BLaER1 (cell line): ENCODE results near the gene MS4A13.
"Not testable (repeated sequence)": the region's sequence is repeated elsewhere in the genome, so short reads cannot be mapped to it uniquely, and the experiment has no call there.

ENCODE experiments used
- H3K27ac ChIP-seq: shearing (Covaris generic); formaldehyde crosslinking; 2 replicates; pipeline ENCODE4 v1.8.1; 2022
- H3K27me3 ChIP-seq: shearing (Covaris generic); formaldehyde crosslinking; 2 replicates; pipeline ENCODE4 v1.8.1; 2022
- H3K36me3 ChIP-seq: shearing (Covaris generic); formaldehyde crosslinking; 2 replicates; pipeline ENCODE4 v1.8.1; 2022
- H3K4me1 ChIP-seq: shearing (Covaris generic); formaldehyde crosslinking; 2 replicates; pipeline ENCODE4 v1.8.1; 2022
- H3K4me2 ChIP-seq: shearing (Covaris generic); formaldehyde crosslinking; 2 replicates; pipeline ENCODE4 v1.8.1; 2022
- H3K4me3 ChIP-seq: shearing (Covaris generic); formaldehyde crosslinking; 2 replicates; pipeline ENCODE4 v1.8.1; 2022
- H3K9ac ChIP-seq: shearing (Covaris generic); formaldehyde crosslinking; 2 replicates; pipeline ENCODE4 v1.8.1; 2022
- H3K9me3 ChIP-seq: shearing (Covaris generic); formaldehyde crosslinking; 2 replicates; pipeline ENCODE4 v1.8.1; 2022
- H4K20me1 ChIP-seq: shearing (Covaris generic); formaldehyde crosslinking; 2 replicates; pipeline ENCODE4 v1.8.1; 2022
- Cebpa-rat ChIP-seq: shearing (Covaris generic); IDR thresholded peaks from 2 replicates; pipeline ENCODE4 v1.8.1; 2022

Gene MS4A13

DNA sequence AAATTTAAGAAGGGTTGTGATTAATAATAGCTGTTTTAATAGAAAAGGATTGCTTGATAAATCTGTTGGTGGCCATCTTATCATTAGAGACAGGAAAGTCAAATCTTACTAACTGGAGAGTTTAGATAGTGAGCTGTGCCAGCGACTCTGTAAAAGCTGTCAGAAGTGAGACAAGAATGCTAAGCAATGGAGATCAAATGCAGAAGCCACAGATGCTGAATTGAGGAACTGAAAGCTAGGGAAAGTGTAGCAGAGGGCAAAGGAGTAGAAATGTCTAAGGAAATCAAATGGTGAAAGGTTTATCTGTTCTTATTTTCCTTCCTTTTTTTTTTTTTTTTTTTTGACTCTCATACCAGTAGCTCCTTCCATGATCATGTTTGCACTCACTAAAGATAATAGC is 13.7 kb downstream of the MS4A13 start:
- no peak for TF ChIP-seq Cebpa-rat
- Histone ChIP-seq H3K27me3 (no peaks in the 10 kb centered on the region), H3K36me3 (no peaks in the 10 kb centered on the region), H3K9ac (no peak overlapping the region), H4K20me1 (no peaks in the 10 kb centered on the region), H3K4me3 (no peak overlapping the region), H3K4me2 (peak overlapping the region; percentile 27; the same call in 1 of the 2 replicates), H3K4me1 (peaks cover 26% of the 10 kb centered on the region), H3K27ac (no peak overlapping the region), H3K9me3 (peaks cover 20% of the 10 kb centered on the region)

DNA sequence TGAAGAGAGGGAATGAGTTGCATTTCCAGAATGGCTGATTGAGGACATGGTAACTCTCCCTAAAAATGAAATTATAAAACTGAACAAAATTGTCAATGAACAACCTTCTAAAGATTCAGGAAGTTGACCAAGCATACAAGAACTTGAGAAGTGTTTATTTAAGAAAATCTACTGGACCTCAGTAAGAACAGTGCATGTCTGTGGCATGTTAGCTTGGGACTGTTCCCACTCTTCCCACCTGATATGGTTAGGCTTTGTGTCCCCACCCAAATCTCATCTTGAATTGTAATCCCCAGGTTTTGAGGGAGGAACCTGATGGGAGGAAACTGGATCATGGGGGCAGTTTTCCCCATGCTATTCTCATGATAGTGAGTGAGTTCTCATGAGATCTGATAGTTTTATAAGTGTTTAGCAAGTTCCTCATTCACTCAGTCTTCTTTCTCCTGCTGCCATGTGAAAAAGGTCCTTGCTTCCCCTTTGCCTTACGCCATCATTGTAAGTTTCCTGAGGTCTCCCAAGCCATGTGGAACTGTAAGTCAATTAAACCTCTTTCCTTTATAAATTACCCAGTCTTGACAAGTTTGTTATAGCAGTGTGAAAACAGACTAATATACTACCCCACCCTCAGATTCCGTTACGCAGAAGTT is 15.4 kb downstream of the MS4A13 start:
- no peaks in the 10 kb centered on the region for H3K36me3 ChIP-seq
- H3K4me1 ChIP-seq, result peaks cover 26% of the 10 kb centered on the region
- H3K4me3 ChIP-seq, result no peak overlapping the region
- H4K20me1 ChIP-seq, result no peaks in the 10 kb centered on the region
- no peak overlapping the region for H3K9ac ChIP-seq
- H3K9me3 ChIP-seq, result peaks cover 20% of the 10 kb centered on the region
- no peak overlapping the region for H3K27ac ChIP-seq
- no peak for TF ChIP-seq Cebpa-rat
- H3K4me2 ChIP-seq, result no peak overlapping the region
- no peaks in the 10 kb centered on the region for H3K27me3 ChIP-seq

DNA sequence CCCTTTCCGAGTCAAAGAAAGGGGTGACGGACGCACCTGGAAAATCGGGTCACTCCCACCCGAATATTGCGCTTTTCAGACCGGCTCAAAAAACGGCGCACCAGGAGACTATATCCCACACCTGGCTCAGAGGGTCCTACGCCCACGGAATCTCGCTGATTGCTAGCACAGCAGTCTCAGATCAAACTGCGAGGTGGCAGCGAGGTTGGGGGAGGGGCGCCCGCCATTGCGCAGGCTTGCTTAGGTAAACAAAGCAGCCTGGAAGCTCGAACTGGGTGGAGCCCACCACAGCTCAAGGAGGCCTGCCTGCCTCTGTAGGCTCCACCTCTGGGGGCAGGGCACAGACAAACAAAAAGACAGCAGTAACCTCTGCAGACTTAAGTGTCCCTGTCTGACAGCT is 17.2 kb downstream of the MS4A13 start:
- H3K4me3 ChIP-seq, H3K27ac ChIP-seq, H3K9ac ChIP-seq, H4K20me1 ChIP-seq, H3K36me3 ChIP-seq, H3K4me2 ChIP-seq, H3K27me3 ChIP-seq: not testable (repeated sequence)
- peaks cover 20% of the 10 kb centered on the region for H3K9me3 ChIP-seq
- peaks cover 23% of the 10 kb centered on the region for H3K4me1 ChIP-seq

DNA sequence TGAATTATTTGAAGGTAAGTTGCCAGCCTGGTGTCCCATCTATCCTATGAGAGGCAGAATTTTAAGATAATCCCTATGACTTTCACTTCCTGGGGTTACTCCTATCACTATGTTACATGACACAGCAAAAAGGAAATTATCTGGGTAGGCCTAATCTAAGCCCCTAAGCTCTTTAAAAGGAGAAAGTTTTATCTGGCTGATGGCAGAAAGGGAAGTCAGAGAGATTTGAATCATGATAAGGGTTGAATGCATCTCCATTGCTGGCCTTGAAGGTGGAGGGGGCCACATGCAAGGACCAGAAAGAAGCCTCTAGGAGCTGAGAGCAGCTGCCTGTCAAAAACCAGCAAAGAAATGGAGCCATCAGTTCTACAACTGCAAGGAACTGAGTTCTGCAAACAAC is 23.4 kb downstream of the MS4A13 start:
- H3K27ac ChIP-seq, H3K27me3 ChIP-seq, H3K4me2 ChIP-seq, H3K9me3 ChIP-seq, H3K4me3 ChIP-seq, H4K20me1 ChIP-seq, H3K36me3 ChIP-seq, H3K4me1 ChIP-seq, H3K9ac ChIP-seq: not testable (repeated sequence)

DNA sequence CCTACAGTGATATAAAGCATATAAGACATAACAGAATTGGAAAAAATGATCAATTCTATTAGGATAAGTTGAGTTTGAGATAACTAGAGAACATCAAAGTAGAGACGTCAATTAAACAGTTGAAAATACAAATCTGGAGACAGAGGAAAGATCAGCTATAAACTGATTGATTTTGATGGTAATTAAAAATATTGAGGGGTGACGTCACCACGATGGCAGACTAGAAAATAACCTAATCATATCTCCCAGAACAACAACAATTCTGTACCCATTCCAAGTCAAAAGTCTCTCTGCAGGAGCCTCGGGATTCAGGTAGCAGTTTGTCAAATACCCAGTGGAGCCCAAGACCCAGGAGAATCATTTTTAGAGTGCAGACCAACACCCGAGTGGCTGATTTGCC is 28.9 kb downstream of the MS4A13 start:
- no peak overlapping the region for H3K9ac ChIP-seq
- H3K36me3 ChIP-seq, result no peaks in the 10 kb centered on the region
- peak overlapping the region; percentile 49 for H3K4me2 ChIP-seq
- no peaks in the 10 kb centered on the region for H4K20me1 ChIP-seq
- peaks cover 5% of the 10 kb centered on the region; the same call in 1 of the 2 replicates for H3K9me3 ChIP-seq
- no peak overlapping the region for H3K4me3 ChIP-seq
- TF ChIP-seq Cebpa-rat, result no peak
- no peaks in the 10 kb centered on the region for H3K27me3 ChIP-seq
- H3K27ac ChIP-seq, result no peak overlapping the region
- H3K4me1 ChIP-seq, result peaks cover 13% of the 10 kb centered on the region

DNA sequence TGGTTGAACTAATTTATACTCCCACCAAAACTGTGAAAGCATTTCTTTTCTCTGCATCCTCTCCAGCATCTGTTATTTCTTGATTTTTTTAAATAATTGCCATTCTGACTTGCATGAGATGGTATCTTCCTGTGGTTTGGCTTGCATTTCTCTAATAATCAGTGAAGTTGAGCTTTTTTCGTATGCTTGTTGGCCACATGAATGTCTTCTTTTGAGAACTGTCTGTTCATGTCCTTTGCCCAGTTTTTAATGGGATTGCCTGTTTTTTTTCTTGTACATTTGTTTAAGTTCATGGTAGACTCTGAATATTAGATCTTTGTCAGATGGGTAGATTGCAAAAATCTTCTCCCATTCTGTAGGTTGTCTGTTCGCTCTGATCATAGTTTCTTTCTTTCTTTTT is 46.1 kb downstream of the MS4A13 start:
- peaks cover 10% of the 10 kb centered on the region for H3K4me1 ChIP-seq
- H3K27ac ChIP-seq, result no peak overlapping the region
- H3K9me3 ChIP-seq, result peaks cover 67% of the 10 kb centered on the region

DNA sequence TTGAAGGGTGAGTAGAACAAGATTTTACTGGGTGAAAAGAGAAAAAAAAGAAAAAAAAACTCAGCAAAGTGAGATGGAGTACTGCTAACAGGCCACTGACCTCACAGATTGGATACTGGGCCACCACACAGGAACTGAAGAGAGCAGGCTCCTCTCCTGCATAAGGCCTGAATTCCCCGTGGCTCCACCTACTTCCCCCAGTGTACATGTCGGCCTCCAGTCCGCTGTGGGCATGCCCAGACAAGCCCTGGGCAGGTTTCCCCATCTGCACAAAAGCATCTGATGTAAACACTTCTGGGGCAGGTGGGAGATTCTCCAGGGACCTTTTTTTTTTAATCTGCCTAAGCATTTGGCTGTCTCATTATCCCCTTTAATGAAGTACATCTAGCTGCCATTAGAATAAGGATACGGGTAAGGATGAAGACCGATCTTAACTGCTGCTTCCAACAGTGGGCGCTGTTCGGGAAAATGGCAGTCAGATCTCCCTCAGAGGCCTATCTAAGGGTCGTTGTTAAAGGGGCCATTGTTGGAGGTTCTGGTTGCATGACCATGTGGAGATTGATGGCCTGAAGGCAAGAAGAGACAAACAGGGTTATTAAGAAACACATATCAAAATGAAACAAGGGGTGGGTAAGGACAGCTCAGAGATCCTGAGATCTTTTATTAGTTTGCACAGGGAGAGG is 48.5 kb downstream of the MS4A13 start:
- H3K4me2 ChIP-seq, result peak overlapping the region; percentile 5; the same call in 1 of the 2 replicates

More for the DNA sequence above, 46.1 kb downstream of the MS4A13 start:
- Histone ChIP-seq H3K4me2 (no peak overlapping the region), H3K27me3 (no peaks in the 10 kb centered on the region), H3K36me3 (no peaks in the 10 kb centered on the region), H3K4me3 (no peak overlapping the region), H3K9ac (no peak overlapping the region), H4K20me1 (no peaks in the 10 kb centered on the region)
- TF ChIP-seq Cebpa-rat, result no peak

DNA sequence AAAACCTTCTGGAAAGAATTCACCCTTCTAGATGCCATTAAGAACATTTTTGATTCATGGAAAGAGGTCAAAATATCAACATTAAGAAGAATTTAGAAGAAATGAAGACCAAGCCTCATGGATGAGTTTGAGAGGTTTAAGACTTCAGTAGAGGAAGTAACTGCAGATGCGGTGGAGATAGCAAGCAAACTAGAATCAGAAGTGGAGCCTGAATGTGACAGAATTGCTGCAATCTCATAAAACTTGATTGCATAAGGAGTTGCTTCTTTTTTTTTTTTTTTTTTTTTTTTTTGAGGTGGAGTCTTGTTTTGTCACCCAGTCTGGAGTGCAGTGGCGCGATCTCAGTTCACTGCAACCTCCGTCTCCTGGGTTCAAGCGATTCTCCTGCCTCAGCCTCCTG is 51.6 kb downstream of the MS4A13 start:
- Histone ChIP-seq H3K4me3 (no peak overlapping the region), H3K9me3 (peaks cover 56% of the 10 kb centered on the region), H3K27me3 (no peaks in the 10 kb centered on the region), H3K36me3 (no peaks in the 10 kb centered on the region), H4K20me1 (no peaks in the 10 kb centered on the region), H3K9ac (no peak overlapping the region), H3K4me2 (no peak overlapping the region), H3K27ac (no peak overlapping the region), H3K4me1 (peaks cover 34% of the 10 kb centered on the region)
- no peak for TF ChIP-seq Cebpa-rat

More for the DNA sequence above, 48.5 kb downstream of the MS4A13 start:
- H3K36me3 ChIP-seq, result no peaks in the 10 kb centered on the region
- peak overlapping the region; percentile 61 for H3K27ac ChIP-seq
- peaks cover 16% of the 10 kb centered on the region for H3K4me1 ChIP-seq
- H3K9ac ChIP-seq, result no peak overlapping the region
- no peak for TF ChIP-seq Cebpa-rat
- no peaks in the 10 kb centered on the region for H3K27me3 ChIP-seq
- no peak overlapping the region for H3K4me3 ChIP-seq
- H3K9me3 ChIP-seq, result peaks cover 78% of the 10 kb centered on the region
- H4K20me1 ChIP-seq, result no peaks in the 10 kb centered on the region

DNA sequence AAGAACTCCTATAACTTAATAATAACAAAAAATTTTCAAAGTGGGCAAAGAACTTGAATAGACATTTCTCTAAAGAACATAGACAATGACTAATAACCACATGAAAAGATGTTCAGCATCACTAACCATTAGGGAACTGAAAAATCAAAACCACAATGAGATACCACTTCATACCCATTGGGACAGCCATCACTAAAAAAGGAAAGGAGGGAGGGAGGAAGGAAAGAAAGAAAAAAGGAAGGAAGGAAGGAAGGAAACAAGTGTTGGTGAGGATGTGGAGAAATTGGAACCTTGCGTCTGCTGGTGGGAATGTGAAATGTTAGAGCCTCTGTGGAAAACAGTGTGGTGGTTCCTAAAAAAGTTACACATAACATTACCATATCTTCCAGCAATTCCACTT is 55.8 kb downstream of the MS4A13 start:
- peak overlapping the region; percentile 43 for H3K4me2 ChIP-seq
- TF ChIP-seq Cebpa-rat, result no peak
- no peaks in the 10 kb centered on the region for H4K20me1 ChIP-seq
- peaks cover 21% of the 10 kb centered on the region for H3K9me3 ChIP-seq
- H3K9ac ChIP-seq, result no peak overlapping the region
- no peak overlapping the region for H3K4me3 ChIP-seq
- no peaks in the 10 kb centered on the region for H3K36me3 ChIP-seq
- peaks cover 24% of the 10 kb centered on the region for H3K4me1 ChIP-seq
- no peaks in the 10 kb centered on the region for H3K27me3 ChIP-seq
- H3K27ac ChIP-seq, result no peak overlapping the region

DNA sequence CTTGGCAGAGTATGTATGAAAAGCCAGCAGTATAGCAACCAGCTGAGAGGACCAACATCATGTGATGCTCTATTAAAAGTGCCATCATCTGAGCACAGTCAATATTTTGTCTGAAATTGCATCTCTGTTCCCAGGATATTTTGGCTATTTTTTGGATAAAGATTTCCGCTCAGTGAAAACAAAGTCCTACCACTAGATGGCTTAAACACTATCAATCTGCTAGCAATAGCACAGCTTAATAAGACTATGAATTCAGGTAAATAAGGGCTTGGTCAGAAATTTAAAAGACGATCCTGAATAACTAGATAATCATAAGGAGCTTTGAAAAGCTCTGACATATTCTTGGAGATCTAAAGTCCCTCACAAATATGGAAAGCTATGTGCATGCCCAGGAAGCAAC is 74.4 kb downstream of the MS4A13 start:
- no peak overlapping the region for H3K4me2 ChIP-seq
- H3K27me3 ChIP-seq, result no peaks in the 10 kb centered on the region
- no peaks in the 10 kb centered on the region for H3K4me1 ChIP-seq
- no peak overlapping the region for H3K27ac ChIP-seq
- H3K36me3 ChIP-seq, result no peaks in the 10 kb centered on the region
- no peaks in the 10 kb centered on the region for H4K20me1 ChIP-seq
- peaks cover 18% of the 10 kb centered on the region for H3K9me3 ChIP-seq
- H3K4me3 ChIP-seq, result no peak overlapping the region
- TF ChIP-seq Cebpa-rat, result no peak
- no peak overlapping the region for H3K9ac ChIP-seq
